GM19351 (cell line): ENCODE measurements around the gene RPS6KL1.

Experiments
- ATAC-seq: cut with Tn5 transposase; IDR thresholded peaks from one replicate; pipeline ENCODE4 v1.9.1; 2021; ENCODE audit warnings: mild to moderate bottlenecking, moderate library complexity; ENCODE audit not compliant: unreplicated experiment

Gene RPS6KL1

GRCh38 chr14:74922752-74923401 is at the start of gene RPS6KL1:
Gene RPS6KL1 (minus strand): TSS chr14:74923260. CDS start chr14:74921541, 1,719 bp downstream.
- peak; percentile 94 for ATAC-seq

GRCh38 chr14:74968811-74969210 is 45.8 kb upstream of the RPS6KL1 start:
- no peak for ATAC-seq

- ATAC-seq: no peak
Measured at GRCh38 chr14:74965486-74966153, 42.6 kb upstream of the RPS6KL1 start.

- no peak for ATAC-seq
Measured at GRCh38 chr14:74964787-74965485, 41.9 kb upstream of the RPS6KL1 start.

GRCh38 chr14:74963705-74964271 is 40.7 kb upstream of the RPS6KL1 start:
- ATAC-seq: no peak

GRCh38 chr14:74963178-74963704 is 40.2 kb upstream of the RPS6KL1 start:
- no peak for ATAC-seq

GRCh38 chr14:74962493-74962892 is 39.4 kb upstream of the RPS6KL1 start:
- no peak for ATAC-seq

DNA sequence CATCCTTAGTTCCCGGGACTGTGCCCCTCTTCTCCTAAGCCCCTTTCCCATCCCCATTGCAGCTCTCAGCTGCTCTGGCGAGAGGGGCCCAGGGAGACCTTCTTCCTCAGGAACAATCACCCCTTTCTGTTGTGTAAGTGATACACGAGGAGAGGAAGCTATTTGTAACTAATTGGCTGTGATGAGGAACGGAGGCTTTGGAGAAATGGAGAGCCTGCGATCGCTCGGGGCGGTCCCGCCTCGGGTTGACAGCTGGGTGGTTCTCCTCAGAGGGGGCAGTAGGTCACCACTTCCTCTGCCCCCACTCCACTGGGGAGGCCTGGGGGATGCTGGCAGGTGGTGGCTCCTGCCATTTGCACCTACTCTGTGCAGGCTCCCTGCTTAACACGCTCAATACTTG is 39.0 kb upstream of the RPS6KL1 start:
- no peak for ATAC-seq

DNA sequence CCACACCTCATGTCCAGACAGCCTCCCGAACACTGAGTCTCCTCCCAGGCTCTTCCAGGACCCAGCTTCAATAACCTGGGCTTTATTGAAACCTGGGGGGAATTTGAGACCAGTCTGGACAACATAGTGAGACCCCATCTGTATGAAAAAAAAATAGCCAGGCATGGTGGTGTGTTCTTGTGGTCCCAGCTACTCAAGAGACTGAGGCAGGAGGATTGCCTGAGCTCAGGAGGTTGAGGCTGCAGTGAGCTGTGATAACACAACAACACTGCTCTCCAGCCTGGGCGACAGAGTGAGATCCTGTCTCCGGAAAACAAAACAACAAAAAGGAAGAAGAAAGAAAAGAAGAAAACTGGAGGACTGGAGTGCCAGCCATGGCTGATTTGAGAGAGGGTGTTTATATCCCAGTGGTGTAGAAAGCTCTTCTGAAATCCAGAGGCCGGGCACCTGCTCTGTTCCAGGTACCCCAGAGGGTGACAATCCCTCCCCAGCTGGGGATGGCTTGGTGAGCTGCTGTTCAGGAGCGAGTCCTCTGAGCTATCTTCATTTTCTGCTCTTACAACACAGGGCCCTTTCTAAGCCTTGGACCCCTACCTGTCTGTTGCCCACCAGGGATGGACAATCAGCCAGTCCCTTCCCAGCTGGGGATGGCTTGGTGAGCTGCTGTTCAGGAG is 38.3 kb upstream of the RPS6KL1 start:
- ATAC-seq: no peak

DNA sequence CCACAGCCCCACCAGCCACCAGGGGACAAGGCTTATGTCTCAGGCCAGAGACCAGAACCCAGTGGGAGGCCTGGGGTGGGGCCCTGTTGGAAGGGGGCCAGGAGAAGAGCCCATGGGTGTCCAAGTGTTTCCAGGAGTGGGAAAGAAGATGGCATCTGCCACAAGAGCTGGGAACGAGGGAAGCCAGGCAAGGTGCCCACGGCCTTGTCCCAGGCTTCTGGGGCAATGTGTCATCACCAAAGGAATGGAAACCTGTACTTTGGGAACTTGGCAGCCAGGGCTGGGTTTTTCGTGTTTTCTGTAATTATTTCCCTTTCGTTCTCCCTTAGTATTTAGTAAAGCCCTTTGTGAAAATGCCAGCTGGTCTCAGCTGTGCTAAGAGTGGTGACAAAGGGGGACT is 37.7 kb upstream of the RPS6KL1 start:
- no peak for ATAC-seq

GRCh38 chr14:74959596-74960180 is 36.6 kb upstream of the RPS6KL1 start:
- ATAC-seq: no peak

DNA sequence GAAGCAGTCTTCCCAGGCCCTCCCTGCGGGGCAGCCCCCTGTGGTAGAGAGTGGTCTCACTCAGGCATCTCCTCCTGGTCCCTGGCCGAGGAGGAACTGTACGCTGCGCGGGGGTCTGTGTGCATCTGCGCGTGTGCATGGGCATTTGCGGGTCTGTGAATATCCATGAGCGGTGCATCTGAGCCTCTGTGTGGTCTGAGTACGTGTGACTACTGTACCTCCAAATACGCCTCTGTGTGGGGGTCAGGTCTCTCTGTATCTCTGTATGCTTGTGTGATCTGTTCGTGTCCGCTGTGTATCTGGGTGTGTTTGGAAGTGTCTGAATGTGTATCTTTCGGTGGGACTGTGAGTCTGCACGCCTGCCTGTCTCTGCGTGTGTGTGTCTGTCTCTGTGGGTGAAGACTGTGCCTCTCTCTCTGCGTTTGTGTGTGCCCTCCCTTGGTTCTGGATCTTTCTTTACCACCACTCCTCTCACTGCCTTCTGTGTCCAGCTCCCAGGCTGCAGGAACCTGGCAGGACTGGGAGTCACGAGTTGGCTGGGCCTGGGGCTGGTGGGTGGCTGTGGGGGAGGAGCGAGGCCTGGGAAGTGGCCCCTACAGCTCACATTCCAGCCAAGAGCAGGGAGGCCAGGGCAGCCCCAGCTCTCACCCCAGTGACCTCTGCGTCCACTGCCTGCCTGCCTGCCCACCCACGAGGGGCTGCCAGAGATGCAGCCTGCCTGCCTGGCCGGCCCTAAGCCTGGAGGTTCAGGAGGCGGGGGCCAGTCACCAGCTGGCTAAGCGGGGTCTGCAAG is 33.4 kb upstream of the RPS6KL1 start:
- ATAC-seq: no peak

- no peak for ATAC-seq
Measured at GRCh38 chr14:74956027-74956279, 32.9 kb upstream of the RPS6KL1 start.

GRCh38 chr14:74955229-74956026 is 32.4 kb upstream of the RPS6KL1 start, which contains the start of gene PGF:
Gene PGF (minus strand): TSS chr14:74955597. CDS start chr14:74955242, 355 bp downstream.
- ATAC-seq: no peak

DNA sequence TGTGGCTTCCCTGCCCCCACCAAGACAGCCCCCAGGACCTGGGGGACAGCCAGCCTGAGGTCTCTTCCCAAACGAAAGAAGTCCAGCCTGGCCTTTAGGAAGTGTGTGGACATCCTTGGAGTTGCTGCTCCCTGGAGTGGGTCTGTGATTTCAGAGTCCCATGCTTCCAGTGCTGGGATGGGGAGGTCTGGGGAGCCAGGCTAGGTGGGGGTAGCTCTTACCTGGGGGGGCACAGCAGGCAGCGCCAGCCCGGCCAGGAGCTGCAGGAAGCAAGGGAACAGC is 31.8 kb upstream of the RPS6KL1 start:
- ATAC-seq: no peak

- ATAC-seq: no peak
Measured at GRCh38 chr14:74954232-74954946, 31.3 kb upstream of the RPS6KL1 start.

GRCh38 chr14:74953686-74954085 is 30.6 kb upstream of the RPS6KL1 start:
- ATAC-seq: no peak

DNA sequence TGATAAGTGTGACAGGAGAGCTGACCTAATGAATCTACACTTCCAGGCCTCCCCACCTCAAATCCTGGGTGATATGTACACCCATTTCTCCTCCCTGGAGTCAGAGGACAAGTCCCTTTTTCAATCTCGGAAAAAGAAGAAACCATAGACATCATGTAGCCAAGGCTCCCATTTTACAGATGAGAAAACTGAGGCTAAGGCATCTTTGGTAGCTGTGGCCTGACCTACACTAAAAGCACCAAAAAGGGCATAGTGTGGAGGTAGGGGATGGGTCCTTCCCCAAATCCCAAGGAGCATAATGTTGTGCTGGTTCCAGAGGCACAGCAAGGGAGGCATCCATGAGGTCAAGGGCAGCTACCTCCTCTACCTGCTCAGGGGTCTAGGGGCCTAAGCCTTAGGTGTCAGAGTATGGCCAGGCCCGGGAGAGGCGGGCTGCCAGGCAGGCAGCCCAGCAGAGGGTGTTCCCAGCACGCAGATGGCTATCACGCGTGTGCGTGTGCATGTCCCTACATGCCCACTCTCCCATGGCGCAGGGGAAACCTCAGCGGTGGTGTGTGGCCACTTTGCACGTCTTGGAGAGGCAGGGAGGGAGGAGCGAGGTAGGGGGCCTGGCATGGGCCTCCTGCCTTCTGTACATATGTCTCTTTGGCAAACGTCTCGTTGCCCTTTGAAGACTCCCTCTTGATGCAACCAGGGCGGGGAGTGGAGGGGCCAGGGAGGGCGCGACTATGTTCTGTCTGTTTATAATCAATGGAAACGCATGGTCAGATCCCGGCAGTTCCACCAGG is 29.8 kb upstream of the RPS6KL1 start:
- ATAC-seq: no peak
